NCI-H2196 treated with DMSO at 0.1 percent for 48 hours (cell line): Measurements from ENCODE around the gene SERPINF2.
"Not testable (repeated sequence)": the region's sequence is repeated elsewhere in the genome, so short reads cannot be mapped to it uniquely, and the experiment has no call there.

Source experiments
- DNase-seq: peaks from one replicate; lab custom pipeline; 2025; ENCODE audit not compliant: unreplicated experiment; lab: John Stamatoyannopoulos, UW

SERPINF2 gene

DNA sequence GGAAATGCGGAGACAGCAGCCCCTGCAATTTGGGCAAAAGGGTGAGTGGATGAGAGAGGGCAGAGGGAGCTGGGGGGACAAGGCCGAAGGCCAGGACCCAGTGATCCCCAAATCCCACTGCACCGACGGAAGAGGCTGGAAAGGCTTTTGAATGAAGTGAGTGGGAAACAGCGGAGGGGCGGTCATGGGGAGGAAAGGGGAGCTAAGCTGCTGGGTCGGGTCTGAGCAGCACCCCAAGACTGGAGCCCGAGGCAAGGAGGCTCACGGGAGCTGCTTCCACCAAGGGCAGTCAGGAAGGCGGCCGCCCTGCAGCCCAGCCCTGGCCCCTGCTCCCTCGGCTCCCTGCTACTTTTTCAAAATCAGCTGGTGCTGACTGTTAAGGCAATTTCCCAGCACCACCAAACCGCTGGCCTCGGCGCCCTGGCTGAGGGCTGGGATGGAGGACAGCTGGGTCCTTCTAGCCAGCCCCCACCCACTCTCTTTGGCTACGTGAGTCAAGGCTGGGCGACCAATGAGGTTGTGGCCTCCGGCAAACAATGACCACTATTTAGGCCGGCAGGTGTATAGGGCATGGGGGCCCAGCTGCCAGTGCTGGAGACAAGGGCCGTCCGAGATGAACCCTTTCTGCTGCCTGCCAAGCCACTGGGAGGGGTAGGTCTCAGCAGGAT lies 19.7 kb downstream of the SERPINF2 start:
- DNase-seq = peak; percentile 15

GRCh38 chr17:1762901-1763898 lies 20.5 kb downstream of the SERPINF2 start:
- DNase-seq = no peak

DNA sequence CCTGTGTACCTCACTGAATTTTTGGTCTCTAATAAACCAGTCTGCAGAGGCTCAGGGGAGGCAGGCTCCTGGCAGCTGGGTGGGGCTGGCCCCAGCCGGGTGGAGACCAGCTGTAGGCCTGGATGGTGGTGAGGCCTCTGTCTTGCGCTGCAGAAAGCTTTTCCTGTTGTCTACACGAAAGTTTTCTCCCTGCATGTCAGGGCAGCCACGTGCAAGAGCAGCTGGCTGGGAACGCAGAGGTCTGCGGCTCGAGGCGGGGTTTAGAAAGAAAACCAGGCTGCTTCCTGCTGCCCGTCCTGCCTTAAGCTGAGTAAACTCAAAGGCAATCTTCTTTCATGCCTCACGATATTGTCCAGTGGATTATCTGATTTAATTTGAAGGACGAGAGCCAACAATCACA lies 21.6 kb downstream of the SERPINF2 start:
- DNase-seq = no peak

DNA sequence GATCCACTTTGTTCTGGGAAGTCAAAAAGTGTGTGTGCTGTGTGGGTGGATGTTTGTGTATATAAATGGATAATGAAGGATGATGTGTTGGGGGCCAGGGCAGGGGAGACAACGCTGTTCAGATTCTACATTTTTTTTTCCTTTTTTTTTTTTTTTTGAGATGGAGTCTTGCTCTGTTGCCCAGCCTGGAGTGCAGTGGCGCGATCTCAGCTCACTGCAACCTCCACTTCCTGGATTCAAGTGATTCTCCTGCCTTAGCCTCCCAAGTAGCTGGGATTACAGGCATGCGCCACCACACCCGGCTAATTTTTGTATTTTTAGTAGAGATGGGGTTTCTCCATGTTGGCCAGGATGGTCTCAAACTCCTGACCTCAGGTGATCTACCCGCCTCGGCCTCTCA lies 22.0 kb downstream of the SERPINF2 start:
- DNase-seq = not testable (repeated sequence)

DNA sequence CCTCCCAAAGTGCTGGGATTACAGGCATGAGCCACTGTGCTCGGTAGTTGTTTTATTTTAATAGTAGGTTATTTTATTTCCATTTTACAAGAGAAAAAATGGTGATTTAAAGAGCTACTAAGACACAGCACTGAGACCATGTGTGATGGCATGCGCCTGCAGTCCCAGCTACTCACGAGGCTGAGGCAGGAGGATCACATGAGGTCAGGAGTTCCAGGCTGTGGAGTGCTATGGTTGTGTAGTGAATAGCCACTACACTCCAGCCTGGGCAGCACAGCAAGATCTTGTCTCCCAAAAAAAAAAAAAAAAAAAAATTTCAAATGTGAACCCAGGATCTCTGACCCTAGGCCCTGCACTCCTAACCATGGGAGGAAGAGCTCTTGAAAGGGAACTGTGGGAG lies 22.9 kb downstream of the SERPINF2 start:
- DNase-seq = no peak

GRCh38 chr17:1766382-1767135 lies 23.9 kb downstream of the SERPINF2 start:
- DNase-seq = no peak

GRCh38 chr17:1767358-1767757 lies 24.7 kb downstream of the SERPINF2 start:
- DNase-seq = no peak

DNA sequence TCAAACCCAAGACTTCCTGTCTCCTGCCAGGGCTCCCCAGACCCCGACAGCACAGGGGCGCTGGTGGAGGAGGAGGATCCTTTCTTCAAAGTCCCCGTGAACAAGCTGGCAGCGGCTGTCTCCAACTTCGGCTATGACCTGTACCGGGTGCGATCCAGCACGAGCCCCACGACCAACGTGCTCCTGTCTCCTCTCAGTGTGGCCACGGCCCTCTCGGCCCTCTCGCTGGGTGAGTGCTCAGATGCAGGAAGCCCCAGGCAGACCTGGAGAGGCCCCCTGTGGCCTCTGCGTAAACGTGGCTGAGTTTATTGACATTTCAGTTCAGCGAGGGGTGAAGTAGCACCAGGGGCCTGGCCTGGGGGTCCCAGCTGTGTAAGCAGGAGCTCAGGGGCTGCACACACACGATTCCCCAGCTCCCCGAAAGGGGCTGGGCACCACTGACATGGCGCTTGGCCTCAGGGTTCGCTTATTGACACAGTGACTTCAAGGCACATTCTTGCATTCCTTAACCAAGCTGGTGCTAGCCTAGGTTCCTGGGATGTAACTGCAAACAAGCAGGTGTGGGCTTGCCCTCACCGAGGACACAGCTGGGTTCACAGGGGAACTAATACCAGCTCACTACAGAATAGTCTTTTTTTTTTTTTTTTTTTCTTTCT lies 27.3 kb downstream of the SERPINF2 start:
- no peak for DNase-seq

DNA sequence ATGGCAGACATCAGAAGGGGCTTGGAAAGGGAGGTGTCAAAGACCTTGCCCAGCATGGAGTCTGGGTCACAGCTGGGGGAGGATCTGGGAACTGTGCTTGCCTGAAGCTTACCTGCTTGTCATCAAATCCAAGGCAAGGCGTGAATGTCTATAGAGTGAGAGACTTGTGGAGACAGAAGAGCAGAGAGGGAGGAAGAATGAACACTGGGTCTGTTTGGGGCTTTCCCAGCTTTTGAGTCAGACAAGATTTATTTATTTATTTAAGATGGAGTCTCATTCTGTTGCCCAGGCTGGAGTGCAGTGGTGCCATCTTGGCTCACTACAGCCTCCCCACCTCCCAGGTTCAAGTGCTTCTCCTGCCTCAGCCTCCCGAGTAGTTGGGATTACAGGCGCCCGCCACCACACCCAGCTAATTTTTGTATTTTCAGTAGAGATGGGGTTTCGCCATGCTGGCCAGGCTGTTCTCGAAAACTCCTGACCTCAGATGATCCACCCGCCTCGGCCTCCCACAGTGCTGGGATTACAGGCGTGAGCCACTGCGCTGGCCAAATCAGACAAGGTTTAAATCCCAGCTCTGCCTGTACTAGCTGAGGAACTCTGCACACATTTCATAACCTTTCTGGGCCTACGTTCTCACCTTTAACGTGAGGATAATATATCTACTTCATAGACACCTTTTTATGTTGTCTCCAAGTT lies 30.5 kb downstream of the SERPINF2 start:
- not testable (repeated sequence) for DNase-seq

GRCh38 chr17:1773696-1774181 lies 31.1 kb downstream of the SERPINF2 start:
- no peak for DNase-seq

GRCh38 chr17:1774390-1775176 lies 31.9 kb downstream of the SERPINF2 start:
- no peak for DNase-seq

- no peak for DNase-seq
These were observed 33.7 kb downstream of the SERPINF2 start for GRCh38 chr17:1776328-1776727.

DNA sequence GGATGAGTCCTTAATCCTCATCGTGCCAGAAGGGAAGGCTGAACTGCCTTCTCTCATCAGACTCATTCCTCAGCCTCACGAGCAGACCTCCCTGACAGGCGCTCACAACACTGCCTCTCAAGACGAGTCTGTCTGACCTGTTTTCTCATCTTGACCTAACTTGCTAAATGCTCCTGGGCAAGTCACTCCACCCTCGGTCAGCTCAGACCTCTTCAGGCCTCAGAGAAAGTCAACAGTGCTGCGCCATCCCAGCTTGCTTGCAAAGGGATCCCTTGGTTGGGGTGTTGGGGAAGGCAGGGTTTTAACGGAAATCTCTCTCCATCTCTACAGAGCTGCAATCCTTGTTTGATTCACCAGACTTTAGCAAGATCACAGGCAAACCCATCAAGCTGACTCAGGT lies 34.2 kb downstream of the SERPINF2 start:
- DNase-seq = no peak

DNA sequence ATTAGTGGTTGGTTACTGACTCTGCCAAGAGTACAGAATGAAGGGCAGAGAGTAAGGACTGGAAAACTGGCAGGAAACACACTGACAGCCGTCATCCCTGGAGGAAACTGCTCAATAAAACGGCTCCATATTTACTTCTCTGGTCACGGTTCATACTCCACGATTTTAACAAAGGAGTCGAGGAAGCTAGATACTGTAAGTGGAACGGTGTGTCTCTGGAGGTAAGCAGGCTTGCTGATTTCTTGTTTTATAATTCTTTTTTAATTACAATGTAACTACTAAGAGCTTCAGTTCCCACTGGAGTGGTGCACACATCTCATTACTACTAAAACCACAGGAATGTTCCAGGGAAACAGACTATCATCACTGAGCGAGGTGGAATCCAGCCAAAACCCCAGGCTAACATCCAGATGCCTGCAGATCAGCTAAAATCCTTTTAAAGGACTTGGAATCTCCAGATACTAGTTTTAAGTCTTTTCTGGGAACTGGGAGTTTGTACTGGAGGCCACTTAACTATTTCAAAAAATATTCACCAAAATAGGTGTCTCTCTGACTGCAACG lies 37.0 kb downstream of the SERPINF2 start:
- no peak for DNase-seq

DNA sequence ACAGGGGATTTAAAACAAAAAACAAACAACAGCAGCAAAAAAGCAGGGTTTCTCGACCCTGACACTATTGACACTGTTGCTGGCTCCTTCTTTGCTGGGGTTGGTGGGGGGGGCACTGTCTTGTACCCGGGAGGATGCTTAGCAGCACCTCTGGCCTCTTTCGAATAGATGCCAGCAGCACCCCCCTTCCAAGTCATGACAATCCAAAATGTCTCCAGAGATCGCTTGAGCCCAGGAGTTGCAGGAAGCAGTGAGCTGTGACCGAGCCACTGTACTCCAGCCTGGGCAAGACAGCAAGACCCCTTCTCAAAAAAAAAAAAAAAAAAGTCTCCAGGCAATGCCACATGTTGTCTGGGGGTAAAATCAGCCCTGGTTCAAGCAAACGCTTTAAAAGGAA lies 39.5 kb downstream of the SERPINF2 start:
- DNase-seq = no peak

DNA sequence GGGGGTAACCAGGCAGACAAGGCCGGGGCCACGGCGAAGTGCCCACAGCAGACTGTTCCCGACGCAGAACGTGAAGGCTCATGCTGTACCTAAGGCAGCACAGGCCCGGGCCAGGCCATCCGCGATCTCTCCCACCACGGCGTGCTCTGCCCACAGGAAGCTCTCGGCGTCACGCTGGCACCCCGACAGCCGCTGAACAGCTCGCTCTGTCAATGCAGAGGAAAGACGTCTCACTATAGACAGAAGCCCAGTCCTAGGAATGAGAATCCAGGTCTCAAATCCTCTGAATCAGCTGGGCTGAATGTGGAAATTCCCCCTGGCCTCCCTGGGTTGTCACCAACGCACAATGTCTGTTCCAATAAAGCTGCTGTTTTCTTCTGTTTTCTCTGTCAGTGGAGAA lies 40.6 kb downstream of the SERPINF2 start:
- no peak for DNase-seq

DNA sequence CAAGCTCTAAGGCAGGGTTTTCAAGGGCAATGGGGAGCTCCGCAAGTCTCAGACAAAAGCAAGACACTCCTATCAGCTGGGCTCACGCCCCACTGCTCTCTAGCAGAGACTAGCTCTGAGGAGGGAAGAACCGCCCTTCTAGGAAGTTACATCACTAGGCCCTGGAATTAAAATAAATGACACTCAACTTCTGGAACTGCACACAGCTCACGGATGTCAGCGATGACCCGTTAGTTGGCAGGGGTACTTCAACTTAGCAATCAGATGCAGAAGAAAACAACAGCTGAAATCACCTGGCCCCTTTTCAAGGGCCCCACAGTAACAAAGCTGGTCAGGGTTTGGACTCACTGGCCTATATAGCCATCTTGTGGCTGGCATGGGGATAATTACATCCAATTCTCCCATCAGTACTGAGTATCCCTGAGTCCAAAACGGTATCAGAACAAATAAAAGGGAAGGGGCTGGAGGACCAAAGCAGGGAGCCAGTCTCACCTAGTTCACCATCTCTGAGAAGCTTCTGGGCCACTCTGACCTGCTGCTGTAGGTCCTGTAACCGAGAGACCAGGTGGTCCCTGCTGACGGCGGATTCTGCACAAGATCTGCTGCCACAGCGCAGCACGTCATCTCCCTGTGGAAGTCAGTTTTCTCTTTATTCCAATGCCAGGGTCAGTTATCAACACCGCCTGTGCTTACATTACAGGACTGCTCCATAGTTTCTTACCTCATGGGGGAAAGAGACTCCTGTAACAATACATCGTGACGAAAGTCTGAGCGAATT lies 41.4 kb downstream of the SERPINF2 start:
- peak; percentile 30 for DNase-seq

GRCh38 chr17:1785930-1786329 lies 43.3 kb downstream of the SERPINF2 start:
- no peak for DNase-seq
